GM12878 (cell line): ENCODE data around the gene DOHH. TPM values are rescaled to one million over a fixed set of nuclear protein-coding genes. Genes with fewer than 3 reads are reported as not detected.

Experiments used
- EGR1 ChIP-seq, 2 experiments: IDR thresholded peaks; 1 replicate in 1 of 2; 2 replicates in 1 of 2; pipeline ENCODE4 v1.6.1; 2011 to 2012; ENCODE audit warnings: low read depth in 2 of 2, low read length in 2 of 2, borderline replicate concordance in 1 of 2, mild to moderate bottlenecking in 1 of 2, moderate library complexity in 1 of 2
- JUNB ChIP-seq: IDR thresholded peaks from 2 replicates; pipeline ENCODE4 v1.6.1; 2016; ENCODE audit warnings: antibody characterized with exemption, mild to moderate bottlenecking
- KDM1A ChIP-seq: fragments of 200-600 bp; sonication (generic); IDR thresholded peaks from 2 replicates; pipeline ENCODE4 v1.6.1; 2016; ENCODE audit warnings: borderline replicate concordance
- MTA3 ChIP-seq: IDR thresholded peaks from 2 replicates; pipeline ENCODE4 v1.6.1; 2012; ENCODE audit warnings: low read length, inconsistent platforms, borderline replicate concordance
- NFXL1 ChIP-seq: fragments of 450-650 bp; IDR thresholded peaks from 2 replicates; pipeline ENCODE4 v1.6.1; 2017; ENCODE audit warnings: antibody characterized with exemption, mild to moderate bottlenecking, borderline replicate concordance
- NFYB ChIP-seq: IDR thresholded peaks from 2 replicates; pipeline ENCODE4 v1.6.1; 2011; ENCODE audit warnings: low read depth, mild to moderate bottlenecking, low read length, improper control_type of control experiment, moderate library complexity; ENCODE audit not compliant: insufficient read depth
- RCOR1 ChIP-seq: conservative IDR thresholded peaks from 2 replicates; pipeline ENCODE4 v1.6.1; 2012; ENCODE audit warnings: low read depth, low read length, improper control_type of control experiment
- SMARCA5 ChIP-seq: fragments of 450-650 bp; IDR thresholded peaks from 2 replicates; pipeline ENCODE4 v1.6.1; 2017; ENCODE audit warnings: mild to moderate bottlenecking
- WRNIP1 ChIP-seq: IDR thresholded peaks from 2 replicates; pipeline ENCODE4 v1.6.1; 2011; ENCODE audit warnings: low read depth, low read length, improper control_type of control experiment, borderline replicate concordance
- ZBED1 ChIP-seq: IDR thresholded peaks from 2 replicates; pipeline ENCODE4 v1.6.1; 2016; ENCODE audit warnings: borderline replicate concordance
- ZNF384 ChIP-seq: IDR thresholded peaks from 2 replicates; pipeline ENCODE4 v1.6.1; 2012; ENCODE audit warnings: low read depth, mild to moderate bottlenecking, low read length, improper control_type of control experiment, borderline replicate concordance
- polyA plus RNA-seq, 11 experiments: library from polyadenylated mRNA; depleted of rRNA in 4 of 11; unstranded in 6 of 11; stranded (reverse) in 5 of 11; fragments of >200 nt; fragmentation: Nextera tagmentation in 4 of 11; fragmentation: Illumina TruSeq in 1 of 11; extraction: Ambion mirVana in 4 of 11; extraction: Trizol in 1 of 11; gene quantifications; 1 replicate in 1 of 11; 2 replicates in 10 of 11; pipeline versions ENCODE4 v1.2.1 to v1.2.3, GENCODE V29; 2011 to 2016; ENCODE audit warnings: inconsistent platforms in 2 of 11, missing spikeins in 2 of 11, low read depth in 1 of 11
- total RNA-seq, 4 experiments: library from RNA; depleted of rRNA in 3 of 4; stranded (reverse); fragments of >200 nt in 3 of 4; fragmentation: Illumina TruSeq in 1 of 4; extraction: Trizol in 1 of 4; gene quantifications; 2 replicates each; pipeline versions ENCODE4 v1.2.1 to v1.2.3, GENCODE V29; 2013 to 2021
- TF ChIP-seq, protein P1 (sequence below): IDR thresholded peaks from 2 replicates; pipeline ENCODE4 v1.6.1; 2012; ENCODE audit warnings: low read depth, low read length, improper control_type of control experiment
- TF ChIP-seq, protein P2 (sequence below): IDR thresholded peaks from 2 replicates; pipeline ENCODE4 v1.6.1; 2011; ENCODE audit warnings: low read depth, mild to moderate bottlenecking, low read length, moderate library complexity, borderline replicate concordance; ENCODE audit errors: extremely low read depth
- TF ChIP-seq, protein P3 (sequence below): IDR thresholded peaks from 2 replicates; pipeline ENCODE4 v1.6.1; 2012; ENCODE audit warnings: low read depth, low read length, improper control_type of control experiment
- TF ChIP-seq, protein P4 (sequence below): fragments of 450-650 bp; IDR thresholded peaks from 2 replicates; pipeline ENCODE4 v1.6.1; 2017; ENCODE audit warnings: borderline replicate concordance

The DOHH gene
- total and polyA plus RNA-seq, 10 of the 15 experiments (the other 5 are each of a cell fraction or from before 2014, with no cell fraction given): 0.11 to 28.6 (median 11.7) TPM

DNA sequence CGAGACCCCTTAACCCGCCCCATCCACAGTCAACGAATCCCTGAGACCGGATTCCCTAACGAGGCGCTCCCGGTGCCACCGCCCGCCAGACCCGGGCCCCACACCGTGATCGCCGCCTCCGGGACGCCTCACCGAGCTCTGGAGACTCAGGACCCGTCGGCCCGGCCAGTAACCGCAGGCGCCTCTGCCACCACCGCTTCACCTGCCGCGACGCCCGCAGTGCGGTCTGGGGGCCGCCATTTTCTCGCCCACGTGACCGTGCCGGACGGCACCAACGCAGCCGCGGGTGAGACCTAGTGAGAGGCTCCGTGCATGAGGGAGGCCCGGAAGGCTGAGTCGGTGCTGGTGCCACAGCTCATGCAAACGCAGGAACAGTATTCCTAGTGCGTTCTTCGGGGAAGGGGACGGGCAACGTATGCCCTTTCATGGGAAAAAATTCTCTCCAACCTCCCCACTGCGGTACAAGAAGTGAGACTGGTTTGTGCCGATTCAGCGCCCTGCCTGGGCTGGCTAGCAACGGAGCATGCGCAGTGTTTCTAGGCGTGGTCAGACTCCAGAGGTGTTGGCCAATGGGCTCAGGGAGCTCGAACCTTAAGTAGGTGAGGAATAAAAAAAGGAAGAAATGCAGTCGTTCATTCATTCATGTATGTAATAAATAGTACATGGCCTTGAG is at the start of gene DOHH (continued):
- TF ChIP-seq ZNF384 (no peak), ZBED1 (no peak), WRNIP1 (no peak), EGR1 (IDR thresholded peaks at IDR 0.05; ENCODE audit: borderline replicate concordance in 1 of 2, low read depth in 2 of 2, low read length in 2 of 2) (peak; percentile 20 to 70; a peak in 2 of 3 replicates), NFXL1 (no peak), SMARCA5 (peak; percentile 78; the same call in 1 of the 2 replicates), MTA3 (no peak), NFYB (peak; percentile 82), JUNB (no peak), RCOR1 (0 out of 2 replicates have a peak, but pooled peaks have one; percentile 30), KDM1A (no peak)
- TF ChIP-seq, protein P1, sequence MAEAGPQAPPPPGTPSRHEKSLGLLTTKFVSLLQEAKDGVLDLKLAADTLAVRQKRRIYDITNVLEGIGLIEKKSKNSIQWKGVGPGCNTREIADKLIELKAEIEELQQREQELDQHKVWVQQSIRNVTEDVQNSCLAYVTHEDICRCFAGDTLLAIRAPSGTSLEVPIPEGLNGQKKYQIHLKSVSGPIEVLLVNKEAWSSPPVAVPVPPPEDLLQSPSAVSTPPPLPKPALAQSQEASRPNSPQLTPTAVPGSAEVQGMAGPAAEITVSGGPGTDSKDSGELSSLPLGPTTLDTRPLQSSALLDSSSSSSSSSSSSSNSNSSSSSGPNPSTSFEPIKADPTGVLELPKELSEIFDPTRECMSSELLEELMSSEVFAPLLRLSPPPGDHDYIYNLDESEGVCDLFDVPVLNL: peak; percentile 46; the same call in 1 of the 2 replicates
- TF ChIP-seq, protein P2, sequence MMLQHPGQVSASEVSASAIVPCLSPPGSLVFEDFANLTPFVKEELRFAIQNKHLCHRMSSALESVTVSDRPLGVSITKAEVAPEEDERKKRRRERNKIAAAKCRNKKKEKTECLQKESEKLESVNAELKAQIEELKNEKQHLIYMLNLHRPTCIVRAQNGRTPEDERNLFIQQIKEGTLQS: peak; percentile 86
- TF ChIP-seq, protein P3, sequence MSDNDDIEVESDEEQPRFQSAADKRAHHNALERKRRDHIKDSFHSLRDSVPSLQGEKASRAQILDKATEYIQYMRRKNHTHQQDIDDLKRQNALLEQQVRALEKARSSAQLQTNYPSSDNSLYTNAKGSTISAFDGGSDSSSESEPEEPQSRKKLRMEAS: peak; percentile 98
- TF ChIP-seq, protein P4, sequence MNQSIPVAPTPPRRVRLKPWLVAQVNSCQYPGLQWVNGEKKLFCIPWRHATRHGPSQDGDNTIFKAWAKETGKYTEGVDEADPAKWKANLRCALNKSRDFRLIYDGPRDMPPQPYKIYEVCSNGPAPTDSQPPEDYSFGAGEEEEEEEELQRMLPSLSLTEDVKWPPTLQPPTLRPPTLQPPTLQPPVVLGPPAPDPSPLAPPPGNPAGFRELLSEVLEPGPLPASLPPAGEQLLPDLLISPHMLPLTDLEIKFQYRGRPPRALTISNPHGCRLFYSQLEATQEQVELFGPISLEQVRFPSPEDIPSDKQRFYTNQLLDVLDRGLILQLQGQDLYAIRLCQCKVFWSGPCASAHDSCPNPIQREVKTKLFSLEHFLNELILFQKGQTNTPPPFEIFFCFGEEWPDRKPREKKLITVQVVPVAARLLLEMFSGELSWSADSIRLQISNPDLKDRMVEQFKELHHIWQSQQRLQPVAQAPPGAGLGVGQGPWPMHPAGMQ: peak; percentile 83
